SJCRH30 (cell line): ENCODE data around the gene H1-8. TPM values are rescaled to one million over a fixed set of nuclear protein-coding genes. Genes with fewer than 3 reads are reported as not detected.
A peak's percentile ranks its signal among the peaks of the same experiment; 100 is the strongest.
"Not testable (repeated sequence)": the region's sequence is repeated elsewhere in the genome, so short reads cannot be mapped to it uniquely, and the experiment has no call there.

Source experiments
- DNase-seq, 2 experiments: peaks; one replicate each; pipeline ENCODE4 v3.0.0-alpha.2; 2015 to 2020
- H3K27ac ChIP-seq: fragments of 250-450 bp; sonication (Bioruptor Pico); 2 replicates; pipeline ENCODE4 v1.5.1; 2020; ENCODE audit warnings: mild to moderate bottlenecking, moderate library complexity
- H3K27me3 ChIP-seq: fragments of 250-450 bp; sonication (Bioruptor Pico); 2 replicates; pipeline ENCODE4 v1.5.1; 2020; ENCODE audit warnings: mild to moderate bottlenecking, moderate library complexity
- H3K36me3 ChIP-seq: fragments of 250-450 bp; sonication (Bioruptor Pico); 2 replicates; pipeline ENCODE4 v1.5.1; 2020; ENCODE audit warnings: mild to moderate bottlenecking, moderate library complexity
- H3K4me1 ChIP-seq: fragments of 250-450 bp; sonication (Bioruptor Pico); 2 replicates; pipeline ENCODE4 v1.5.1; 2020; ENCODE audit warnings: mild to moderate bottlenecking, moderate library complexity
- H3K4me3 ChIP-seq: fragments of 250-450 bp; sonication (Bioruptor Pico); 2 replicates; pipeline ENCODE4 v1.5.1; 2020; ENCODE audit warnings: mild to moderate bottlenecking, moderate library complexity
- H3K9me3 ChIP-seq: fragments of 250-450 bp; sonication (Bioruptor Pico); replicated peaks from 2 replicates; pipeline ENCODE4 v1.5.1; 2020; ENCODE audit warnings: mild to moderate bottlenecking, moderate library complexity
- total RNA-seq: library from RNA; depleted of rRNA; stranded (reverse); fragments of >200 nt; shearing (Covaris generic); gene quantifications from 2 replicates; pipeline ENCODE4 v1.2.3, GENCODE V29; 2014

H1-8 gene
- total RNA-seq, 1 experiment from 2014 or later, result not detected

- Histone ChIP-seq H3K36me3 (no peaks in the 10 kb centered on the region), H3K4me1 (peaks cover 19% of the 10 kb centered on the region)
These were observed 36.7 kb upstream of the H1-8 start for GRCh38 chr3:129506231-129506742.

GRCh38 chr3:129507181-129507831 is 35.7 kb upstream of the H1-8 start:
- no peaks in the 10 kb centered on the region for H3K36me3 ChIP-seq
- H3K4me1 ChIP-seq, result peaks cover 19% of the 10 kb centered on the region
- no peak overlapping the region for H3K4me3 ChIP-seq
- no peaks in the 10 kb centered on the region for H3K9me3 ChIP-seq
- no peak overlapping the region for H3K27ac ChIP-seq
- H3K27me3 ChIP-seq, result no peaks in the 10 kb centered on the region
- DNase-seq, result peak; percentile 63 to 78

More at GRCh38 chr3:129506231-129506742, 36.7 kb upstream of the H1-8 start:
- DNase-seq, result no peak
- H3K27me3 ChIP-seq, result no peaks in the 10 kb centered on the region
- no peak overlapping the region for H3K27ac ChIP-seq
- H3K4me3 ChIP-seq, result no peak overlapping the region
- H3K9me3 ChIP-seq, result no peaks in the 10 kb centered on the region

GRCh38 chr3:129512595-129512994 is 30.4 kb upstream of the H1-8 start:
- Histone ChIP-seq H3K4me3 (no peak overlapping the region), H3K27me3 (no peaks in the 10 kb centered on the region), H3K27ac (no peak overlapping the region), H3K36me3 (no peaks in the 10 kb centered on the region), H3K9me3 (no peaks in the 10 kb centered on the region), H3K4me1 (peaks cover 7% of the 10 kb centered on the region)
- DNase-seq, result no peak

GRCh38 chr3:129513705-129514104 is 29.3 kb upstream of the H1-8 start:
- no peak for DNase-seq
- no peaks in the 10 kb centered on the region for H3K36me3 ChIP-seq
- no peaks in the 10 kb centered on the region for H3K27me3 ChIP-seq
- no peaks in the 10 kb centered on the region for H3K4me1 ChIP-seq
- no peak overlapping the region for H3K27ac ChIP-seq
- no peaks in the 10 kb centered on the region for H3K9me3 ChIP-seq
- H3K4me3 ChIP-seq, result no peak overlapping the region

GRCh38 chr3:129514110-129514509 is 28.9 kb upstream of the H1-8 start:
- H3K9me3 ChIP-seq, result no peaks in the 10 kb centered on the region
- no peaks in the 10 kb centered on the region for H3K36me3 ChIP-seq
- H3K4me3 ChIP-seq, result no peak overlapping the region
- H3K27ac ChIP-seq, result no peak overlapping the region
- H3K4me1 ChIP-seq, result no peaks in the 10 kb centered on the region
- no peaks in the 10 kb centered on the region for H3K27me3 ChIP-seq
- DNase-seq, result no peak

GRCh38 chr3:129514563-129514962 is 28.4 kb upstream of the H1-8 start:
- H3K9me3 ChIP-seq, result no peaks in the 10 kb centered on the region
- H3K36me3 ChIP-seq, result no peaks in the 10 kb centered on the region
- H3K27me3 ChIP-seq, result no peaks in the 10 kb centered on the region
- no peaks in the 10 kb centered on the region for H3K4me1 ChIP-seq
- H3K27ac ChIP-seq, result no peak overlapping the region
- H3K4me3 ChIP-seq, result no peak overlapping the region
- no peak for DNase-seq

- H3K9me3 ChIP-seq, H3K27ac ChIP-seq, H3K27me3 ChIP-seq, DNase-seq, H3K4me1 ChIP-seq, H3K36me3 ChIP-seq, H3K4me3 ChIP-seq: not testable (repeated sequence)
These were observed 27.7 kb upstream of the H1-8 start for GRCh38 chr3:129515108-129515820.

GRCh38 chr3:129515821-129516432 is 27.0 kb upstream of the H1-8 start:
- not testable (repeated sequence) for H3K4me3 ChIP-seq, H3K27me3 ChIP-seq, H3K9me3 ChIP-seq, H3K4me1 ChIP-seq, DNase-seq, H3K27ac ChIP-seq, H3K36me3 ChIP-seq

GRCh38 chr3:129517516-129517915 is 25.5 kb upstream of the H1-8 start:
- Histone ChIP-seq H3K9me3 (no peaks in the 10 kb centered on the region), H3K27ac (no peak overlapping the region), H3K27me3 (no peaks in the 10 kb centered on the region), H3K4me1 (no peaks in the 10 kb centered on the region), H3K4me3 (no peak overlapping the region), H3K36me3 (no peaks in the 10 kb centered on the region)
- DNase-seq, result no peak

GRCh38 chr3:129518038-129518561 is 24.9 kb upstream of the H1-8 start:
- Histone ChIP-seq H3K36me3 (no peaks in the 10 kb centered on the region), H3K27ac (no peak overlapping the region), H3K4me3 (no peak overlapping the region), H3K27me3 (no peaks in the 10 kb centered on the region), H3K9me3 (no peaks in the 10 kb centered on the region), H3K4me1 (no peaks in the 10 kb centered on the region)
- DNase-seq, result no peak

GRCh38 chr3:129518581-129518980 is 24.4 kb upstream of the H1-8 start:
- no peaks in the 10 kb centered on the region for H3K27me3 ChIP-seq
- no peaks in the 10 kb centered on the region for H3K4me1 ChIP-seq
- no peaks in the 10 kb centered on the region for H3K36me3 ChIP-seq
- H3K4me3 ChIP-seq, result no peak overlapping the region
- DNase-seq, result no peak
- no peaks in the 10 kb centered on the region for H3K9me3 ChIP-seq
- H3K27ac ChIP-seq, result no peak overlapping the region

GRCh38 chr3:129519449-129519848 is 23.5 kb upstream of the H1-8 start:
- DNase-seq, result no peak
- Histone ChIP-seq H3K27me3 (no peaks in the 10 kb centered on the region), H3K36me3 (no peaks in the 10 kb centered on the region), H3K4me1 (no peaks in the 10 kb centered on the region), H3K9me3 (no peaks in the 10 kb centered on the region), H3K4me3 (no peak overlapping the region), H3K27ac (no peak overlapping the region)

GRCh38 chr3:129519896-129520715 is 22.9 kb upstream of the H1-8 start:
- Histone ChIP-seq H3K4me3 (no peak overlapping the region), H3K27ac (no peak overlapping the region), H3K4me1 (no peaks in the 10 kb centered on the region), H3K36me3 (no peaks in the 10 kb centered on the region), H3K27me3 (no peaks in the 10 kb centered on the region), H3K9me3 (no peaks in the 10 kb centered on the region)
- DNase-seq, result no peak

GRCh38 chr3:129520960-129521359 is 22.0 kb upstream of the H1-8 start:
- Histone ChIP-seq H3K4me1 (no peaks in the 10 kb centered on the region), H3K27ac (no peak overlapping the region), H3K9me3 (no peaks in the 10 kb centered on the region), H3K36me3 (no peaks in the 10 kb centered on the region), H3K4me3 (no peak overlapping the region), H3K27me3 (no peaks in the 10 kb centered on the region)
- no peak for DNase-seq
